Measurements from ENCODE around the gene MUC2.

Gene MUC2

DNA sequence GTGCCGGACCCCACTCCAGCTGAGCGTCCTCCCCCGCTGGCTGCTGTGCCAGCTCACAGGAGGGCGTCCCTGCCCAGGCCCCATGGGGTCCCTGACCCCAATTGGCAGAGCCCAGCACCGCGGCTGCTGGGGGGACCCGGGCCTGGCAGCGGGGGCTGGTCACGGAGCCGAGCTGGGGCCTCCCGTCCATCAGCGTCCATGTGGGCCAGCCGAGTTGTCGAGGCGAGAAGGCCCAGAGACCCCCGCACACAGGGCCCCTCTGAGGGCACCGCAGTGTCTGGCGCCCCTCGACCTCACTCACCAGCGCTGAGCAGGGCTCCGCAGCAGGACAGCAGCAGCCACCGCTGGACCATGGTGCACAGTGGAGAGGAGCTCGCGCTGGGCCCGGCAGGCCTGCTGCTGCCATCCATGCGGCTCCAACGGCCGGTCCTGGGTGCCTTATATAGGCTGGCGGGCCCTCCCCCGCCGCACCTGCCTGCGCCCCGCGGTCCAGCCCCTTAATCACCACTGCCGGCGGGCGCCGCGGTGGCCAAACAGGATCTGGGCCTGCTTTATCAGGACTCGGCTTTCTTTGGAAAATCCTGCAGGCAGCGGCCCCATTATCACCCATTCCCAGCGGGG is 38.3 kb upstream of the MUC2 start, which contains the start of gene MUC6:
MUC6 (minus strand) TSS at position 416 of the 621 bp plus-strand sequence; CDS start at position 353, 63 bp downstream.
- Histone ChIP-seq H3K14ac (ENCODE audit: low read length) (peak within 1 kb of the TSS; percentile 8), H3K23ac (ENCODE audit: low read depth, low read length, poor library complexity) (peak within 1 kb of the TSS; percentile 80), H3K4me1 (ENCODE audit: control insufficient read depth in 2 of 2, insufficient read depth in 1 of 2, low read depth in 1 of 2, low read length in 2 of 2) (peaks cover 0 to 9% of the 10 kb centered on the region in 2 donors), H3K9me3 (replicated peaks in 1 of 2; ENCODE audit: control insufficient read depth in 2 of 2, insufficient read depth in 1 of 2, low read depth in 1 of 2, low read length in 2 of 2) (peaks cover 0 to 7% of the 10 kb centered on the region in 2 donors), H3K79me1 (ENCODE audit: low read depth, low read length) (no peaks in the 10 kb centered on the region), H2BK120ac (ENCODE audit: low read depth, low read length) (peak within 1 kb of the TSS; percentile 31), H3K4me2 (ENCODE audit: insufficient read depth, low read length, poor library complexity, severe bottlenecking) (no peak within 1 kb of the TSS), H4K91ac (ENCODE audit: low read depth, low read length, poor library complexity) (no peak within 1 kb of the TSS), H3K4ac (ENCODE audit: low read length) (no peak within 1 kb of the TSS), H2BK5ac (ENCODE audit: low read length) (peak within 1 kb of the TSS; percentile 87), H3K36me3 (replicated peaks in 1 of 2; ENCODE audit: control insufficient read depth in 2 of 2, insufficient read depth in 2 of 2, low read length in 2 of 2) (no peaks in the 10 kb centered on the region), H3K27me3 (ENCODE audit: control insufficient read depth in 3 of 3, insufficient read depth in 3 of 3, low read depth in 1 of 3, low read length in 3 of 3) (peaks cover 0 to 4% (median 2%) of the 10 kb centered on the region in 3 experiments), H2BK15ac (ENCODE audit: low read length) (peak within 1 kb of the TSS; percentile 99), H3K9ac (ENCODE audit: low read depth, low read length, poor library complexity) (peak within 1 kb of the TSS; percentile 60), H3K18ac (ENCODE audit: low read length) (peak within 1 kb of the TSS; percentile 81), H2BK12ac (ENCODE audit: low read length) (peak within 1 kb of the TSS; percentile 73), H3K4me3 (ENCODE audit: low read length in 2 of 2) (no peak within 1 kb of the TSS), H4K8ac (ENCODE audit: low read depth, low read length) (peak within 1 kb of the TSS; percentile 65), H2AK5ac (ENCODE audit: low read depth, low read length) (peak within 1 kb of the TSS; percentile 84), H2AFZ (ENCODE audit: low read length) (peak within 1 kb of the TSS; percentile 58), H3K27ac (replicated peaks; ENCODE audit: low read length) (no peak within 1 kb of the TSS)
- no CpG with 5 or more reads among the region's 42 CpGs for WGBS, 2 donors (ENCODE audit: extremely low coverage in 2 of 2, insufficient read length in 2 of 2, insufficient replicate concordance in 1 of 2)
- no peak for DNase-seq (ENCODE audit: low spot score)

DNA sequence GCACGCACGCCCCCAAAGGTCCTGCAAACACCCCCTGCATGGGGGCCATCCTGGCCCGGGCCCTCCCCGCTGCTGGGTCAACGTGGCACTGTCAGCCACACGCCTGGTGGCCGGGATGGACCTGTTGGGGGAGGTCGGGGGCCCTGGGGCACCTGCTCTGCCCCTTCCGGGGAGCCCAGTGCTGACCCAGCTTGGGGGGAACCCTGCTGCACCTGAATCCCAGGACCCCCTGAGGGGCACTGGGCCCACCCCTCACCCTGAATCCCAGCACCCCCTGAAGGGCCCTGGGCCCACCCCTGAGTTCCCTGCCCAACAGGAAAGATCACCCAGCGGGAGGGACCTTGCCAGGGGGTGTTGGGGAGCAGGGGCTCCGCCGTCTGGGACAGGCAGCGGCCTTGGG is 37.7 kb upstream of the MUC2 start:
- peak overlapping the region; percentile 31 for H2BK120ac ChIP-seq (ENCODE audit: low read depth, low read length)
- peak overlapping the region; percentile 84 for H2AK5ac ChIP-seq (ENCODE audit: low read depth, low read length)
- H3K27ac ChIP-seq (replicated peaks; ENCODE audit: low read length), result no peak overlapping the region
- H3K79me1 ChIP-seq (ENCODE audit: low read depth, low read length), result no peaks in the 10 kb centered on the region
- H3K9ac ChIP-seq (ENCODE audit: low read depth, low read length, poor library complexity), result no peak overlapping the region
- H2BK5ac ChIP-seq (ENCODE audit: low read length), result peak overlapping the region; percentile 75
- peak overlapping the region; percentile 43 for H4K8ac ChIP-seq (ENCODE audit: low read depth, low read length)
- H3K9me3 ChIP-seq (replicated peaks in 1 of 2; ENCODE audit: control insufficient read depth in 2 of 2, insufficient read depth in 1 of 2, low read depth in 1 of 2, low read length in 2 of 2), result peaks cover 0 to 7% of the 10 kb centered on the region in 2 donors
- H3K36me3 ChIP-seq (replicated peaks in 1 of 2; ENCODE audit: control insufficient read depth in 2 of 2, insufficient read depth in 2 of 2, low read length in 2 of 2), result no peaks in the 10 kb centered on the region
- H3K18ac ChIP-seq (ENCODE audit: low read length), result peak overlapping the region; percentile 80
- peak overlapping the region; percentile 99 for H2BK15ac ChIP-seq (ENCODE audit: low read length)
- H3K27me3 ChIP-seq (ENCODE audit: control insufficient read depth in 3 of 3, insufficient read depth in 3 of 3, low read depth in 1 of 3, low read length in 3 of 3), result peaks cover 0 to 10% (median 2%) of the 10 kb centered on the region in 3 experiments
- H3K23ac ChIP-seq (ENCODE audit: low read depth, low read length, poor library complexity), result no peak overlapping the region
- H2BK12ac ChIP-seq (ENCODE audit: low read length), result peak overlapping the region; percentile 41
- H3K4ac ChIP-seq (ENCODE audit: low read length), result no peak overlapping the region
- H3K4me2 ChIP-seq (ENCODE audit: insufficient read depth, low read length, poor library complexity, severe bottlenecking), result no peak overlapping the region
- no peak for DNase-seq (ENCODE audit: low spot score)
- no peak overlapping the region for H4K91ac ChIP-seq (ENCODE audit: low read depth, low read length, poor library complexity)
- no peak overlapping the region for H3K4me3 ChIP-seq (ENCODE audit: low read length in 2 of 2)
- H3K4me1 ChIP-seq (ENCODE audit: control insufficient read depth in 2 of 2, insufficient read depth in 1 of 2, low read depth in 1 of 2, low read length in 2 of 2), result peaks cover 0 to 9% of the 10 kb centered on the region in 2 donors
- WGBS, 2 donors (ENCODE audit: extremely low coverage in 2 of 2, insufficient read length in 2 of 2, insufficient replicate concordance in 1 of 2), result no CpG with 5 or more reads among the region's 13 CpGs
- peak overlapping the region; percentile 8 for H3K14ac ChIP-seq (ENCODE audit: low read length)
- H2AFZ ChIP-seq (ENCODE audit: low read length), result peak overlapping the region; percentile 58

DNA sequence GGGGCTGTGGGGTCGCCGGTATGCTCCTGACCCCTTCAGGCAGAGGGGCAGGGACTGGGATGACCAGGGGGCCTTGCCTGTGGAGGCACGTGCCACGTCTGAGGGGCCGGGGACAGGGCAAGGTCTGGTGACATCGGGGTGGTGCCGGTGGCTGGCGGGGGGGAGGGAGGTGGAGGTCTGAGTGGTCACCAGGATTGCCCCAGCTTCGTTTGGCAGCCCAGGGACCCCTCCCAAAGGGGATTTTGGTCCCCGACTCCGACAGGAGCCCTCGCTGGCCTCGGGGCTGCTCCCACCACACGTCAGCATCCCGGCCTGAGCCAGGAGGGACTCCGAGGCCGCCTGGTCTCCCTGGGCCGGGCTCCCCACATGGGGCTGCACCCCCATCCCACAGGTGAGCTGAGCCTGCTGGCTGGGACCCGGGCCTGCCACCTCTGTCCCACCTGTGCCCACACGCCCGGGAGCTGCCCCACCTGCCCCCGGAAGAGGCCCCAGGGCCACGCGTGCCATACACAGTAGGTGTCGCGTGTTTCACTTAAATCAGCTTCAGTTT is 37.1 kb upstream of the MUC2 start:
- Histone ChIP-seq H2BK15ac (ENCODE audit: low read length) (peak overlapping the region; percentile 71), H4K91ac (ENCODE audit: low read depth, low read length, poor library complexity) (no peak overlapping the region), H3K27ac (replicated peaks; ENCODE audit: low read length) (no peak overlapping the region), H4K8ac (ENCODE audit: low read depth, low read length) (peak overlapping the region; percentile 65), H2BK5ac (ENCODE audit: low read length) (peak overlapping the region; percentile 75), H3K79me1 (ENCODE audit: low read depth, low read length) (no peaks in the 10 kb centered on the region), H3K4me1 (ENCODE audit: control insufficient read depth in 2 of 2, insufficient read depth in 1 of 2, low read depth in 1 of 2, low read length in 2 of 2) (peaks cover 0 to 7% of the 10 kb centered on the region in 2 donors), H3K9me3 (replicated peaks in 1 of 2; ENCODE audit: control insufficient read depth in 2 of 2, insufficient read depth in 1 of 2, low read depth in 1 of 2, low read length in 2 of 2) (peaks cover 0 to 4% of the 10 kb centered on the region in 2 donors), H2AFZ (ENCODE audit: low read length) (peak overlapping the region; percentile 58), H3K36me3 (replicated peaks in 1 of 2; ENCODE audit: control insufficient read depth in 2 of 2, insufficient read depth in 2 of 2, low read length in 2 of 2) (no peaks in the 10 kb centered on the region), H3K23ac (ENCODE audit: low read depth, low read length, poor library complexity) (peak overlapping the region; percentile 80), H3K4me3 (ENCODE audit: low read length in 2 of 2) (no peak overlapping the region), H2BK12ac (ENCODE audit: low read length) (peak overlapping the region; percentile 73), H2BK120ac (ENCODE audit: low read depth, low read length) (no peak overlapping the region), H3K4me2 (ENCODE audit: insufficient read depth, low read length, poor library complexity, severe bottlenecking) (no peak overlapping the region), H3K18ac (ENCODE audit: low read length) (peak overlapping the region; percentile 76), H3K4ac (ENCODE audit: low read length) (no peak overlapping the region), H3K9ac (ENCODE audit: low read depth, low read length, poor library complexity) (no peak overlapping the region), H3K14ac (ENCODE audit: low read length) (peak overlapping the region; percentile 56), H3K27me3 (ENCODE audit: control insufficient read depth in 3 of 3, insufficient read depth in 3 of 3, low read depth in 1 of 3, low read length in 3 of 3) (peaks cover 0 to 10% (median 0%) of the 10 kb centered on the region in 3 experiments), H2AK5ac (ENCODE audit: low read depth, low read length) (peak overlapping the region; percentile 84)
- WGBS, 2 donors (ENCODE audit: extremely low coverage in 2 of 2, insufficient read length in 2 of 2, insufficient replicate concordance in 1 of 2), result no CpG with 5 or more reads among the region's 26 CpGs
- DNase-seq (ENCODE audit: low spot score), result no peak

DNA sequence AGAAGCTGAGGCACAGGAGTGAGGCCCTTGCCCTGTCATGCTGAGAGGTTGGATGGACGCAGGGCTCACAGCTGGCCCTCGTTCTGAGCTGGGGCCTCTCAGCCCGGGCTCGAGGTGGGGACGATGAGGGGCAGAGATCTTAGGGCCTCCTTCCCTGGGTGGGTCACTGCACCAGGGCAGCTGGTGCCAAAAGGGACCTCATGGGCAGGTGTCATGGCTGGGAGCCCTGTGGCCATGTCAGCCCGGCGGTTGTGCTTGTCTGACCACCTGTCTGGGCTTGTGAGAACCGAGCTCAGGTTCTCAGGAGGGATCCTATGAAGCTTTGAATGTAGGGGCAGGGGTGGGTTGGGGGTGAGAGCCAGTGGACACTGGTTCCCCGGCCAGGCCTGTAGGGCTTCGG is 36.3 kb upstream of the MUC2 start:
- WGBS, 2 donors (ENCODE audit: extremely low coverage in 2 of 2, insufficient read length in 2 of 2, insufficient replicate concordance in 1 of 2), result no CpG with 5 or more reads among the region's 10 CpGs

More for the DNA sequence above, 36.3 kb upstream of the MUC2 start:
- Histone ChIP-seq H3K14ac (ENCODE audit: low read length) (no peak overlapping the region), H3K18ac (ENCODE audit: low read length) (peak overlapping the region; percentile 7), H4K91ac (ENCODE audit: low read depth, low read length, poor library complexity) (no peak overlapping the region), H3K4me2 (ENCODE audit: insufficient read depth, low read length, poor library complexity, severe bottlenecking) (no peak overlapping the region), H3K36me3 (replicated peaks in 1 of 2; ENCODE audit: control insufficient read depth in 2 of 2, insufficient read depth in 2 of 2, low read length in 2 of 2) (no peaks in the 10 kb centered on the region), H3K9ac (ENCODE audit: low read depth, low read length, poor library complexity) (no peak overlapping the region), H3K27ac (replicated peaks; ENCODE audit: low read length) (no peak overlapping the region), H3K27me3 (ENCODE audit: control insufficient read depth in 3 of 3, insufficient read depth in 3 of 3, low read depth in 1 of 3, low read length in 3 of 3) (peaks cover 0 to 10% (median 0%) of the 10 kb centered on the region in 3 experiments), H3K9me3 (replicated peaks in 1 of 2; ENCODE audit: control insufficient read depth in 2 of 2, insufficient read depth in 1 of 2, low read depth in 1 of 2, low read length in 2 of 2) (peaks cover 0 to 3% of the 10 kb centered on the region in 2 donors), H3K4me1 (ENCODE audit: control insufficient read depth in 2 of 2, insufficient read depth in 1 of 2, low read depth in 1 of 2, low read length in 2 of 2) (peaks cover 0 to 7% of the 10 kb centered on the region in 2 donors), H2AK5ac (ENCODE audit: low read depth, low read length) (peak overlapping the region; percentile 61), H3K4ac (ENCODE audit: low read length) (no peak overlapping the region), H3K79me1 (ENCODE audit: low read depth, low read length) (no peaks in the 10 kb centered on the region), H3K23ac (ENCODE audit: low read depth, low read length, poor library complexity) (peak overlapping the region; percentile 25), H2AFZ (ENCODE audit: low read length) (no peak overlapping the region), H3K4me3 (ENCODE audit: low read length in 2 of 2) (no peak overlapping the region), H2BK120ac (ENCODE audit: low read depth, low read length) (no peak overlapping the region), H4K8ac (ENCODE audit: low read depth, low read length) (no peak overlapping the region), H2BK5ac (ENCODE audit: low read length) (no peak overlapping the region), H2BK12ac (ENCODE audit: low read length) (no peak overlapping the region), H2BK15ac (ENCODE audit: low read length) (no peak overlapping the region)
- no peak for DNase-seq (ENCODE audit: low spot score)

Data from neuronal stem cell (in vitro differentiated cells).